Panc1 (cell line): ENCODE data around the gene MCM3AP. TPM values are rescaled to one million over a fixed set of nuclear protein-coding genes. Genes with fewer than 3 reads are reported as not detected.

Experiments
- ATAC-seq: fragments of 200-7000 bp; cut with Tn5 transposase; 2 replicates; pipeline ENCODE4 v1.9.1; 2020; ENCODE audit warnings: mild to moderate bottlenecking, moderate library complexity
- BruUV-seq: library from RNA; stranded (reverse); fragments of 400-500 nt; replicated peaks from 2 replicates; lab custom pipeline; 2021; lab: Mats Ljungman, UMichigan
- CTCF ChIA-PET: fragments of 300-600 bp; sonication (Branson Sonifier 250); formaldehyde crosslinking; loops from one replicate; lab custom pipeline; 2022; ENCODE audit warnings: antibody characterized with exemption; lab: Charles Lee
- POLR2A ChIA-PET: fragments of 300-600 bp; sonication (Branson Sonifier 250); formaldehyde crosslinking; loops from one replicate; lab custom pipeline; 2022; ENCODE audit warnings: antibody characterized with exemption; lab: Charles Lee
- DNase-seq: peaks from one replicate; pipeline ENCODE4 v3.0.0-alpha.2; 2010; ENCODE audit warnings: low read depth, low spot score
- H3K27ac ChIP-seq: 2 replicates; pipeline ENCODE4 v1.5.1; 2011; ENCODE audit warnings: mild to moderate bottlenecking, low read length, inconsistent platforms
- H3K27me3 ChIP-seq: fragments of 200-500 bp; sonication (Bioruptor generic); 2 replicates; pipeline ENCODE4 v1.6.0; 2014; ENCODE audit warnings: low read length, inconsistent platforms; ENCODE audit not compliant: control insufficient read depth, insufficient read depth
- H3K36me3 ChIP-seq: fragments of 200-500 bp; sonication (Bioruptor generic); 2 replicates; pipeline ENCODE4 v1.5.1; 2014; ENCODE audit warnings: inconsistent platforms, mild to moderate bottlenecking, low read length, moderate library complexity; ENCODE audit not compliant: control insufficient read depth, insufficient read depth
- H3K4me1 ChIP-seq: 2 replicates; pipeline ENCODE4 v1.5.1; 2011; ENCODE audit warnings: inconsistent platforms, mild to moderate bottlenecking, low read length, moderate library complexity; ENCODE audit not compliant: control insufficient read depth, insufficient read depth
- H3K4me3 ChIP-seq, 2 experiments: 2 replicates each; pipeline ENCODE4 v1.5.1; 2011 to 2012; ENCODE audit warnings: low read depth in 2 of 2, low read length in 2 of 2, mild to moderate bottlenecking in 2 of 2, inconsistent platforms in 1 of 2, moderate library complexity in 1 of 2
- H3K9me3 ChIP-seq: fragments of 200-500 bp; sonication (Bioruptor generic); 2 replicates; pipeline ENCODE4 v1.5.1; 2014; ENCODE audit warnings: low read depth, mild to moderate bottlenecking, inconsistent platforms, low read length, moderate library complexity; ENCODE audit not compliant: control insufficient read depth, insufficient read depth
- POLR2AphosphoS5 ChIP-seq: IDR thresholded peaks from 2 replicates; pipeline ENCODE4 v1.6.1; 2012; ENCODE audit warnings: mild to moderate bottlenecking, low read depth, low read length, moderate library complexity
- SIN3A ChIP-seq: IDR thresholded peaks from 2 replicates; pipeline ENCODE4 v1.6.1; 2012; ENCODE audit warnings: low read depth, mild to moderate bottlenecking, low read length, moderate library complexity, borderline replicate concordance; ENCODE audit not compliant: insufficient read depth
- TCF7L2 ChIP-seq: IDR thresholded peaks from 2 replicates; pipeline ENCODE4 v1.6.1; 2011; ENCODE audit warnings: mild to moderate bottlenecking, low read depth, low read length, inconsistent platforms
- in situ Hi-C: cut with HindIII; loops from 2 replicates; pipeline ENCODE4 v1.10.0; 2016; ENCODE audit warnings: low sequenced_read_pairs, low pct_unique_long_range_greater_than_20kb
- intact Hi-C: fragments of 100-400 bp; cut with micrococcal nuclease; formaldehyde crosslinking; loops from one replicate; pipeline ENCODE4 v1.10.0; 2022; ENCODE audit not compliant: unreplicated experiment
- total RNA-seq: library from RNA; stranded (reverse); gene quantifications from one replicate; pipeline ENCODE4 v1.2.1, GENCODE V29; 2021; ENCODE audit not compliant: unreplicated experiment
- TF ChIP-seq, protein P1 (sequence below), 2 experiments: IDR thresholded peaks; 2 replicates each; pipeline ENCODE4 v1.6.1; 2011 to 2012; ENCODE audit warnings: low read depth in 2 of 2, control low read depth in 1 of 2, low read length in 1 of 2, mild to moderate bottlenecking in 1 of 2, moderate library complexity in 1 of 2; ENCODE audit not compliant: insufficient read depth in 1 of 2
- TF ChIP-seq, protein P2 (sequence below): fragments of 450-650 bp; IDR thresholded peaks from 2 replicates; pipeline ENCODE4 v1.5.1; 2017; ENCODE audit warnings: mild to moderate bottlenecking

The MCM3AP gene
- total RNA-seq, 1 experiment from 2014 or later, result 95.0 TPM

DNA sequence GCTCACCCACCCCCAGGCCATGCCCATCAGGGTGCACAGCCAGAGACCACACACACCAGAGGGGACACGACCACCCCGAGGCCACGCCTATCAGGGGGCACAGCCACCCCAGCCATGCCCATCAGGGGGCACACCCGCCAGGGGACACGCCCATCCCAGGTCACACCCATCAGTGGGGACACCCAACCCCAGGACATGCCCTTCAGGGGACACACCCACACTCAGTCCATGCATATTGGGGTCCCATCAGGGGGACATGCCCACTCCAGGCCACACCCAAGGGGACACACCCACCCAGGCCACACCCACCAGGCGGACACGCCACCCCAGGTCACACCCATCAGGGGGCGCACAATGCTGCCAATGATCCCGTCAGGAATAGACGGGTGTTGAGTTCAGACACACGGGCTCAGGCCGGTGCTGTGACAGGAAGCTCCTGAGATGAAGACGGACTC lies 20.7 kb downstream of the MCM3AP start:
- H3K36me3 ChIP-seq, result peaks cover 3% of the 10 kb centered on the region
- CTCF ChIA-PET, result no interaction called here
- no peak for ATAC-seq

DNA sequence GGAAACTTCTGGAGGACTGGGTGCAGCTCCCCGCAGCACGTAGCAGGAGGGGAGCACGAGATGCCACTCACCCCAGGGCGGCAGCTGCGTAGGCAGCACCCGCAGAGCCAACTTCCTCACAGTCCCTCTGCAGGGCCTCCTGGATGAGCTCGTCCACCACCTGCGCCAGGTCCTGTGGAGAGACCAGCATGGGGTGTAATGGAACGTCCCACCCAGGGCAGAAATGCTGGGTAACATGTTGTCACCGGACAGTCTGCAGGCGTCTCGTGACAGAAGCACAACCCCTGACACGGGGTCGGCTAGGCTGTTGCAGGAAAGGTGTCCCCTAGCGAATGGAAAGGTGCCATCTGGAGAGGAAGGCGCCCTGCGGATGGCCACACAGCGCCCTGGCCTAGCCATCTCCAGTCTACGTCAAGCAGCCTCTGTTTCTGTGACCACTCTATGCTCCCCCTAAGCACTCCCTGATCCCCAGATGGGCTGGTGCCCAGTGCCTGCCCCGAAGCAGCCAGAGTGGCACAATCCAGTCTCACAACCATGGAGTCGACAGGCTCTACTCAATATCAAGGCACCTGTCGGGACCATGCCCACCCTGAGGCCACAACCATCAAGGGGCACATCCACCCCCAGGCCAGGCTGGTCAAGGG lies 21.2 kb downstream of the MCM3AP start:
- POLR2A ChIA-PET, result no interaction called here
- peaks cover 3% of the 10 kb centered on the region for H3K36me3 ChIP-seq
- H3K27me3 ChIP-seq, result no peaks in the 10 kb centered on the region
- no peak for DNase-seq
- H3K9me3 ChIP-seq, result no peaks in the 10 kb centered on the region
- no TSS peak for BruUV-seq
- TF ChIP-seq TCF7L2 (no peak), POLR2AphosphoS5 (no peak), SIN3A (no peak)
- TF ChIP-seq, protein P1, sequence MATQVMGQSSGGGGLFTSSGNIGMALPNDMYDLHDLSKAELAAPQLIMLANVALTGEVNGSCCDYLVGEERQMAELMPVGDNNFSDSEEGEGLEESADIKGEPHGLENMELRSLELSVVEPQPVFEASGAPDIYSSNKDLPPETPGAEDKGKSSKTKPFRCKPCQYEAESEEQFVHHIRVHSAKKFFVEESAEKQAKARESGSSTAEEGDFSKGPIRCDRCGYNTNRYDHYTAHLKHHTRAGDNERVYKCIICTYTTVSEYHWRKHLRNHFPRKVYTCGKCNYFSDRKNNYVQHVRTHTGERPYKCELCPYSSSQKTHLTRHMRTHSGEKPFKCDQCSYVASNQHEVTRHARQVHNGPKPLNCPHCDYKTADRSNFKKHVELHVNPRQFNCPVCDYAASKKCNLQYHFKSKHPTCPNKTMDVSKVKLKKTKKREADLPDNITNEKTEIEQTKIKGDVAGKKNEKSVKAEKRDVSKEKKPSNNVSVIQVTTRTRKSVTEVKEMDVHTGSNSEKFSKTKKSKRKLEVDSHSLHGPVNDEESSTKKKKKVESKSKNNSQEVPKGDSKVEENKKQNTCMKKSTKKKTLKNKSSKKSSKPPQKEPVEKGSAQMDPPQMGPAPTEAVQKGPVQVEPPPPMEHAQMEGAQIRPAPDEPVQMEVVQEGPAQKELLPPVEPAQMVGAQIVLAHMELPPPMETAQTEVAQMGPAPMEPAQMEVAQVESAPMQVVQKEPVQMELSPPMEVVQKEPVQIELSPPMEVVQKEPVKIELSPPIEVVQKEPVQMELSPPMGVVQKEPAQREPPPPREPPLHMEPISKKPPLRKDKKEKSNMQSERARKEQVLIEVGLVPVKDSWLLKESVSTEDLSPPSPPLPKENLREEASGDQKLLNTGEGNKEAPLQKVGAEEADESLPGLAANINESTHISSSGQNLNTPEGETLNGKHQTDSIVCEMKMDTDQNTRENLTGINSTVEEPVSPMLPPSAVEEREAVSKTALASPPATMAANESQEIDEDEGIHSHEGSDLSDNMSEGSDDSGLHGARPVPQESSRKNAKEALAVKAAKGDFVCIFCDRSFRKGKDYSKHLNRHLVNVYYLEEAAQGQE (IDR thresholded peaks at IDR 0.05; ENCODE audit: insufficient read depth in 1 of 2, low read depth in 2 of 2, low read length in 1 of 2), result no peak
- TF ChIP-seq, protein P2, sequence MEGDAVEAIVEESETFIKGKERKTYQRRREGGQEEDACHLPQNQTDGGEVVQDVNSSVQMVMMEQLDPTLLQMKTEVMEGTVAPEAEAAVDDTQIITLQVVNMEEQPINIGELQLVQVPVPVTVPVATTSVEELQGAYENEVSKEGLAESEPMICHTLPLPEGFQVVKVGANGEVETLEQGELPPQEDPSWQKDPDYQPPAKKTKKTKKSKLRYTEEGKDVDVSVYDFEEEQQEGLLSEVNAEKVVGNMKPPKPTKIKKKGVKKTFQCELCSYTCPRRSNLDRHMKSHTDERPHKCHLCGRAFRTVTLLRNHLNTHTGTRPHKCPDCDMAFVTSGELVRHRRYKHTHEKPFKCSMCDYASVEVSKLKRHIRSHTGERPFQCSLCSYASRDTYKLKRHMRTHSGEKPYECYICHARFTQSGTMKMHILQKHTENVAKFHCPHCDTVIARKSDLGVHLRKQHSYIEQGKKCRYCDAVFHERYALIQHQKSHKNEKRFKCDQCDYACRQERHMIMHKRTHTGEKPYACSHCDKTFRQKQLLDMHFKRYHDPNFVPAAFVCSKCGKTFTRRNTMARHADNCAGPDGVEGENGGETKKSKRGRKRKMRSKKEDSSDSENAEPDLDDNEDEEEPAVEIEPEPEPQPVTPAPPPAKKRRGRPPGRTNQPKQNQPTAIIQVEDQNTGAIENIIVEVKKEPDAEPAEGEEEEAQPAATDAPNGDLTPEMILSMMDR, result no peak
- H3K27ac ChIP-seq, result no peak overlapping the region
- intact Hi-C loops, result no loop called here
- no peak overlapping the region for H3K4me3 ChIP-seq
- in situ Hi-C loops, result no loop called here
- CTCF ChIA-PET, result no interaction called here
- peaks cover 5% of the 10 kb centered on the region for H3K4me1 ChIP-seq
- ATAC-seq, result no peak

More for the DNA sequence above, 20.7 kb downstream of the MCM3AP start:
- no peak for DNase-seq
- TF ChIP-seq, protein P2, result no peak
- TF ChIP-seq SIN3A (no peak), POLR2AphosphoS5 (no peak), TCF7L2 (no peak)
- TF ChIP-seq, protein P1 (IDR thresholded peaks at IDR 0.05; ENCODE audit: insufficient read depth in 1 of 2, low read depth in 2 of 2, low read length in 1 of 2), result no peak
- no TSS peak for BruUV-seq
- H3K9me3 ChIP-seq, result no peaks in the 10 kb centered on the region
- in situ Hi-C loops, result no loop called here
- intact Hi-C loops, result no loop called here
- POLR2A ChIA-PET, result no interaction called here
- no peaks in the 10 kb centered on the region for H3K27me3 ChIP-seq
- H3K27ac ChIP-seq, result no peak overlapping the region
- no peak overlapping the region for H3K4me3 ChIP-seq
- H3K4me1 ChIP-seq, result peaks cover 10% of the 10 kb centered on the region
